SH-SY5Y (cell line): ENCODE measurements around the gene DNAJC9.

Experiments
- GATA2 ChIP-seq: IDR thresholded peaks from 2 replicates; pipeline ENCODE4 v1.6.1; 2011; ENCODE audit warnings: mild to moderate bottlenecking, low read depth, low read length
- GATA3 ChIP-seq: IDR thresholded peaks from 2 replicates; pipeline ENCODE4 v1.6.1; 2011; ENCODE audit warnings: low read depth, mild to moderate bottlenecking, low read length, moderate library complexity

DNAJC9 gene

GRCh38 chr10:73246646-73247508 lies at the start of gene DNAJC9:
Gene DNAJC9 (minus strand): TSS chr10:73247255. CDS start chr10:73247189, 66 bp downstream.
- TF ChIP-seq GATA3 (no peak), GATA2 (no peak)

DNA sequence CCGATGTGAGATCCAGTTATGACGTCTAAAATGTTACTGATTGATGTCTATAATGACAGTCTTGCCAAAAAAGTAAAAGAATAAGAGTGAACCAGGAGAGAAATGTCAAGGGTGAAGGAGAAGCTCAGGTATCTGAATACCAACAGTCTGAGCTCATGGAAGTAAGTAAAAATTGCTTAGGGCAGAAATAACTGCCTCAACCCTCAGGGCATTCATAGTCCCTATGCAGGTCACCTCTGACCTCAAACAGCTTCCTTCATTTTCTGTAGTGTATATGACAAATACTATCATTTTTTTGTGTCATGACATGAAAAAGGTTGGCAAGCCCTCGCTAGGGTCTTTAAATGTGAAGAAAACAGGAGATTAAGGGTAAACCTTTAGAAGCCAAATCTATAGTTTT lies 46.4 kb upstream of the DNAJC9 start:
- no peak for TF ChIP-seq GATA3
- TF ChIP-seq GATA2: no peak

GRCh38 chr10:73289958-73290357 lies 42.9 kb upstream of the DNAJC9 start:
- no peak for TF ChIP-seq GATA2
- TF ChIP-seq GATA3: no peak

DNA sequence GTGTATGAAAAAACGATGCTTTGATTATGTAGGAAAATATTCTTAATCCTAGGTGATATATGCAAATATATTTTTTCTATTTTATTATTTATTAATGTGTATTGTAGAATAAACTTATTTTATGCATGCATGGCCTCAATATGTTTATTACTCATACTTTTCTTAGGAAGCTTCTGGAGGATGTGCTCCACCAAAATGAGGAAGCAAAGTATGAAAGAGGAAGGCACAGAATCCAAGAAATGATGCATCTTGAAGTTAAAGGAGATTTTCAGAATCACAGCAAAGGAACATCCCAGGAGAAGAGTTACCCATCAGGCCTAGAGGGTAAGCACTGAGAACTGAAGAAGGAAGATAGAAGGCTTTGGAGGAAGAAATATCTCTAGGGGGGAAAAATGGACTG lies 40.4 kb upstream of the DNAJC9 start:
- TF ChIP-seq GATA3: no peak
- no peak for TF ChIP-seq GATA2

DNA sequence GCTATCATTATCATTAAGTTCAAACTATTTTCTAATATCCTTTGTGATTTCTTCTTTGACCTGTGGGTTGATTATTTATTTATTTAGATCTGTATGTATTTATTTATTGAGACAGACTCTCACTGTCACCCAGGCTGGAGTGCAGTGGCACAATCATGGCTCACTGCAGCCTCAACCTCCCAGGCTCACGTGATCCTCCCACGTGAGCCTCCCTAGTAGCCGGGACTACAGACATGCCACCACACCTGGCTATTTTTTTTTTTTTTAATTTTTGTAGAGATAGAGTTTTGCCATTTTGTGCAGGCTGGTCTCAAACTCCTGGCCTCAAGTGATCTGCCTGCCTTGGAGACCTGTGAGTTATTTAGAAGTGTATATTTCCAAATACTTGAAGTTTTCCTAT lies 34.0 kb upstream of the DNAJC9 start:
- TF ChIP-seq GATA3 (no peak), GATA2 (no peak)

GRCh38 chr10:73264423-73264822 lies 17.4 kb upstream of the DNAJC9 start:
- no peak for TF ChIP-seq GATA2
- no peak for TF ChIP-seq GATA3

GRCh38 chr10:73263693-73264347 lies 16.8 kb upstream of the DNAJC9 start:
- no peak for TF ChIP-seq GATA3
- no peak for TF ChIP-seq GATA2

- TF ChIP-seq GATA3 (no peak), GATA2 (no peak)
These were observed 16.0 kb upstream of the DNAJC9 start for GRCh38 chr10:73262880-73263555.

- TF ChIP-seq GATA2: no peak
- no peak for TF ChIP-seq GATA3
These were observed 15.2 kb upstream of the DNAJC9 start for GRCh38 chr10:73262105-73262730.

GRCh38 chr10:73261362-73261995 lies 14.4 kb upstream of the DNAJC9 start:
- TF ChIP-seq GATA3: no peak
- TF ChIP-seq GATA2: no peak

- TF ChIP-seq GATA3: no peak
- no peak for TF ChIP-seq GATA2
These were observed 6.1 kb upstream of the DNAJC9 start for GRCh38 chr10:73253225-73253555.

- TF ChIP-seq GATA3 (no peak), GATA2 (no peak)
These were observed 5.6 kb upstream of the DNAJC9 start, which contains the start of gene MRPS16 for GRCh38 chr10:73252445-73253224. Gene MRPS16 (minus strand): TSS chr10:73252644. CDS start chr10:73252482, 162 bp downstream.
